GM12878 (cell line): ENCODE data around the gene EPDR1. TPM values are rescaled to one million over a fixed set of nuclear protein-coding genes. Genes with fewer than 3 reads are reported as not detected.
A peak's percentile ranks its signal among the peaks of the same experiment; 100 is the strongest.

Experiments used
- ATF7 ChIP-seq: fragments of 450-650 bp; IDR thresholded peaks from 2 replicates; pipeline ENCODE4 v1.6.1; 2016; ENCODE audit warnings: low read depth, mild to moderate bottlenecking
- CREM ChIP-seq: IDR thresholded peaks from 2 replicates; pipeline ENCODE4 v1.6.1; 2014; ENCODE audit warnings: antibody characterized with exemption, low read depth
- ETV6 ChIP-seq, 2 experiments: fragments of 450-650 bp in 1 of 2; IDR thresholded peaks in 1 of 2; conservative IDR thresholded peaks in 1 of 2; 2 replicates each; pipeline ENCODE4 v1.6.1; 2014; ENCODE audit warnings: antibody characterized with exemption in 1 of 2, borderline replicate concordance in 1 of 2, low read depth in 1 of 2, mild to moderate bottlenecking in 1 of 2, moderate library complexity in 1 of 2
- HCFC1 ChIP-seq: fragments of 150-350 bp; IDR thresholded peaks from 2 replicates; pipeline ENCODE4 v1.6.1; 2014; ENCODE audit warnings: low read length
- HDAC2 ChIP-seq: fragments of 200-600 bp; sonication (generic); IDR thresholded peaks from 2 replicates; pipeline ENCODE4 v1.6.1; 2017
- MYC ChIP-seq: IDR thresholded peaks from 2 replicates; pipeline ENCODE4 v1.6.1; 2011; ENCODE audit warnings: mild to moderate bottlenecking, low read length, moderate library complexity, inconsistent platforms; ENCODE audit not compliant: insufficient read depth, insufficient replicate concordance, insufficient read length, severe bottlenecking
- NBN ChIP-seq: fragments of 450-650 bp; IDR thresholded peaks from 2 replicates; pipeline ENCODE4 v1.6.1; 2016
- NFXL1 ChIP-seq: fragments of 450-650 bp; IDR thresholded peaks from 2 replicates; pipeline ENCODE4 v1.6.1; 2017; ENCODE audit warnings: antibody characterized with exemption, mild to moderate bottlenecking, borderline replicate concordance
- POU2F2 ChIP-seq: IDR thresholded peaks from 3 replicates; pipeline ENCODE4 v1.6.1; 2011; ENCODE audit warnings: low read depth, mild to moderate bottlenecking, low read length, borderline replicate concordance
- RB1 ChIP-seq: fragments of 450-650 bp; formaldehyde crosslinking; IDR thresholded peaks from 2 replicates; pipeline ENCODE4 v1.6.1; 2017; ENCODE audit warnings: mild to moderate bottlenecking, borderline replicate concordance
- REST ChIP-seq: IDR thresholded peaks from 2 replicates; pipeline ENCODE4 v1.6.1; 2012; ENCODE audit warnings: mild to moderate bottlenecking, low read depth, low read length
- RUNX3 ChIP-seq: IDR thresholded peaks from 2 replicates; pipeline ENCODE4 v1.6.1; 2012; ENCODE audit warnings: low read length, inconsistent platforms
- SMAD5 ChIP-seq: IDR thresholded peaks from 2 replicates; pipeline ENCODE4 v1.6.1; 2016; ENCODE audit warnings: antibody characterized with exemption, low read depth
- SP1 ChIP-seq: IDR thresholded peaks from one replicate; pipeline ENCODE4 v1.6.1; 2011; ENCODE audit warnings: low read depth, low read length
- TARDBP ChIP-seq: IDR thresholded peaks from 2 replicates; pipeline ENCODE4 v1.6.1; 2016; ENCODE audit warnings: borderline replicate concordance
- YBX1 ChIP-seq: fragments of 450-650 bp; IDR thresholded peaks from 2 replicates; pipeline ENCODE4 v1.6.1; 2016; ENCODE audit warnings: antibody characterized with exemption
- ZNF274 ChIP-seq: IDR thresholded peaks from one replicate; pipeline ENCODE4 v1.8.0; 2011; ENCODE audit not compliant: insufficient read length, insufficient read depth
- polyA plus RNA-seq, 11 experiments: library from polyadenylated mRNA; depleted of rRNA in 4 of 11; unstranded in 6 of 11; stranded (reverse) in 5 of 11; fragments of >200 nt; fragmentation: Nextera tagmentation in 4 of 11; fragmentation: Illumina TruSeq in 1 of 11; extraction: Ambion mirVana in 4 of 11; extraction: Trizol in 1 of 11; gene quantifications; 1 replicate in 1 of 11; 2 replicates in 10 of 11; pipeline versions ENCODE4 v1.2.1 to v1.2.3, GENCODE V29; 2011 to 2016; ENCODE audit warnings: inconsistent platforms in 2 of 11, missing spikeins in 2 of 11, low read depth in 1 of 11
- total RNA-seq, 4 experiments: library from RNA; depleted of rRNA in 3 of 4; stranded (reverse); fragments of >200 nt in 3 of 4; fragmentation: Illumina TruSeq in 1 of 4; extraction: Trizol in 1 of 4; gene quantifications; 2 replicates each; pipeline versions ENCODE4 v1.2.1 to v1.2.3, GENCODE V29; 2013 to 2021
- TF ChIP-seq, protein P1 (sequence below): fragments of 450-650 bp; IDR thresholded peaks from 2 replicates; pipeline ENCODE4 v1.6.1; 2016; ENCODE audit warnings: mild to moderate bottlenecking, moderate library complexity, borderline replicate concordance
- TF ChIP-seq, protein P2 (sequence below): fragments of 450-650 bp; IDR thresholded peaks from 2 replicates; pipeline ENCODE4 v1.6.1; 2017; ENCODE audit warnings: antibody characterized with exemption, mild to moderate bottlenecking, moderate library complexity
- TF ChIP-seq, protein P3 (sequence below): fragments of 450-650 bp; IDR thresholded peaks from 2 replicates; pipeline ENCODE4 v1.6.1; 2016; ENCODE audit warnings: mild to moderate bottlenecking

Gene EPDR1
- total and polyA plus RNA-seq, 10 of the 15 experiments (the other 5 are each of a cell fraction or from before 2014, with no cell fraction given), result 1.2 to 18.8 (median 4.7) TPM

DNA sequence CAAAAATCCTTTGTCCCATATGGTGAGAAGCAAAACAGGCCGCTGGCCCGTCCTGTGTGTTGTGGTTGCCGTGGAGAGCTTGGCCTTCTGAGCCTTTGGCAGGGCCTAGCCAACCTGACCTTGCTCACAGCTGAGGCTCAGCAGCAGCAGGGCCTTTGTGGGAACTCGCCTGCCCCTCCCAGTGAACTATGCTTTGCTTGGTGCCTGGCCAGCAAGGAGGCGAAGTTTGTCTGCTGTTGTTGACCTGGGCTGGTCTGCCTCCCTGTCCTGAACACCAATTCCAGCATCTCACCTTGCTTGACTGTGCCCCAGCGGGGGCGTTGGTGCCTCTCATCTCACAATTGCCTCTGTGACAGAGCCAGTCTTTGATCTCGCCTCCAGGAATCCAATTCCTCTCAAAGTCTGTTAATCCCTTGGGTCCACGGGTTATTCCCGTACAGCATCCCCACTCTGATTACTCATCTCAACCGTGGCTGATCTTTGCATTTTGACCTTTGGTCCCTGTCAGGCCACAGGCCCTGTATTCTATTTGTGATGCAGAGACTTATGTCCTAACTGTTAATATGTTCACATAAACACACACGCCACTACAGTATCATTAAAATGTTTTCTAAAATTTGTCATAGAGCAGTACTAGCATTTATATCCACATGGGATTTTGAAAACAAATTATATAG, 22.6 kb downstream of the EPDR1 start (continued):
- TF ChIP-seq, protein P1, sequence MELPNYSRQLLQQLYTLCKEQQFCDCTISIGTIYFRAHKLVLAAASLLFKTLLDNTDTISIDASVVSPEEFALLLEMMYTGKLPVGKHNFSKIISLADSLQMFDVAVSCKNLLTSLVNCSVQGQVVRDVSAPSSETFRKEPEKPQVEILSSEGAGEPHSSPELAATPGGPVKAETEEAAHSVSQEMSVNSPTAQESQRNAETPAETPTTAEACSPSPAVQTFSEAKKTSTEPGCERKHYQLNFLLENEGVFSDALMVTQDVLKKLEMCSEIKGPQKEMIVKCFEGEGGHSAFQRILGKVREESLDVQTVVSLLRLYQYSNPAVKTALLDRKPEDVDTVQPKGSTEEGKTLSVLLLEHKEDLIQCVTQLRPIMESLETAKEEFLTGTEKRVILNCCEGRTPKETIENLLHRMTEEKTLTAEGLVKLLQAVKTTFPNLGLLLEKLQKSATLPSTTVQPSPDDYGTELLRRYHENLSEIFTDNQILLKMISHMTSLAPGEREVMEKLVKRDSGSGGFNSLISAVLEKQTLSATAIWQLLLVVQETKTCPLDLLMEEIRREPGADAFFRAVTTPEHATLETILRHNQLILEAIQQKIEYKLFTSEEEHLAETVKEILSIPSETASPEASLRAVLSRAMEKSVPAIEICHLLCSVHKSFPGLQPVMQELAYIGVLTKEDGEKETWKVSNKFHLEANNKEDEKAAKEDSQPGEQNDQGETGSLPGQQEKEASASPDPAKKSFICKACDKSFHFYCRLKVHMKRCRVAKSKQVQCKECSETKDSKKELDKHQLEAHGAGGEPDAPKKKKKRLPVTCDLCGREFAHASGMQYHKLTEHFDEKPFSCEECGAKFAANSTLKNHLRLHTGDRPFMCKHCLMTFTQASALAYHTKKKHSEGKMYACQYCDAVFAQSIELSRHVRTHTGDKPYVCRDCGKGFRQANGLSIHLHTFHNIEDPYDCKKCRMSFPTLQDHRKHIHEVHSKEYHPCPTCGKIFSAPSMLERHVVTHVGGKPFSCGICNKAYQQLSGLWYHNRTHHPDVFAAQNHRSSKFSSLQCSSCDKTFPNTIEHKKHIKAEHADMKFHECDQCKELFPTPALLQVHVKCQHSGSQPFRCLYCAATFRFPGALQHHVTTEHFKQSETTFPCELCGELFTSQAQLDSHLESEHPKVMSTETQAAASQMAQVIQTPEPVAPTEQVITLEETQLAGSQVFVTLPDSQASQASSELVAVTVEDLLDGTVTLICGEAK, result no peak
- TF ChIP-seq HCFC1 (no peak), HDAC2 (no peak), TARDBP (no peak), NBN (peak; percentile 78; the same call in 1 of the 2 replicates), NFXL1 (no peak), RUNX3 (no peak), CREM (no peak), SP1 (no peak), RB1 (no peak), REST (no peak), SMAD5 (no peak), POU2F2 (no peak), YBX1 (no peak), ZNF274 (no peak), ATF7 (peak; percentile 32; the same call in 1 of the 2 replicates), MYC (no peak), ETV6 (conservative IDR thresholded peaks at IDR 0.05 in 1 of 2, IDR thresholded peaks at IDR 0.05 in 1 of 2; ENCODE audit: borderline replicate concordance in 1 of 2, low read depth in 1 of 2) (no peak)
- TF ChIP-seq, protein P2, sequence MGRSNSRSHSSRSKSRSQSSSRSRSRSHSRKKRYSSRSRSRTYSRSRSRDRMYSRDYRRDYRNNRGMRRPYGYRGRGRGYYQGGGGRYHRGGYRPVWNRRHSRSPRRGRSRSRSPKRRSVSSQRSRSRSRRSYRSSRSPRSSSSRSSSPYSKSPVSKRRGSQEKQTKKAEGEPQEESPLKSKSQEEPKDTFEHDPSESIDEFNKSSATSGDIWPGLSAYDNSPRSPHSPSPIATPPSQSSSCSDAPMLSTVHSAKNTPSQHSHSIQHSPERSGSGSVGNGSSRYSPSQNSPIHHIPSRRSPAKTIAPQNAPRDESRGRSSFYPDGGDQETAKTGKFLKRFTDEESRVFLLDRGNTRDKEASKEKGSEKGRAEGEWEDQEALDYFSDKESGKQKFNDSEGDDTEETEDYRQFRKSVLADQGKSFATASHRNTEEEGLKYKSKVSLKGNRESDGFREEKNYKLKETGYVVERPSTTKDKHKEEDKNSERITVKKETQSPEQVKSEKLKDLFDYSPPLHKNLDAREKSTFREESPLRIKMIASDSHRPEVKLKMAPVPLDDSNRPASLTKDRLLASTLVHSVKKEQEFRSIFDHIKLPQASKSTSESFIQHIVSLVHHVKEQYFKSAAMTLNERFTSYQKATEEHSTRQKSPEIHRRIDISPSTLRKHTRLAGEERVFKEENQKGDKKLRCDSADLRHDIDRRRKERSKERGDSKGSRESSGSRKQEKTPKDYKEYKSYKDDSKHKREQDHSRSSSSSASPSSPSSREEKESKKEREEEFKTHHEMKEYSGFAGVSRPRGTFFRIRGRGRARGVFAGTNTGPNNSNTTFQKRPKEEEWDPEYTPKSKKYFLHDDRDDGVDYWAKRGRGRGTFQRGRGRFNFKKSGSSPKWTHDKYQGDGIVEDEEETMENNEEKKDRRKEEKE, result no peak
- TF ChIP-seq, protein P3, sequence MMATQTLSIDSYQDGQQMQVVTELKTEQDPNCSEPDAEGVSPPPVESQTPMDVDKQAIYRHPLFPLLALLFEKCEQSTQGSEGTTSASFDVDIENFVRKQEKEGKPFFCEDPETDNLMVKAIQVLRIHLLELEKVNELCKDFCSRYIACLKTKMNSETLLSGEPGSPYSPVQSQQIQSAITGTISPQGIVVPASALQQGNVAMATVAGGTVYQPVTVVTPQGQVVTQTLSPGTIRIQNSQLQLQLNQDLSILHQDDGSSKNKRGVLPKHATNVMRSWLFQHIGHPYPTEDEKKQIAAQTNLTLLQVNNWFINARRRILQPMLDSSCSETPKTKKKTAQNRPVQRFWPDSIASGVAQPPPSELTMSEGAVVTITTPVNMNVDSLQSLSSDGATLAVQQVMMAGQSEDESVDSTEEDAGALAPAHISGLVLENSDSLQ, result no peak
